ENCODE data around the gene HDAC5.

GRCh38 chr17:44109312-44109630, 14.2 kb downstream of the HDAC5 start:
- TF ChIP-seq, protein P1, sequence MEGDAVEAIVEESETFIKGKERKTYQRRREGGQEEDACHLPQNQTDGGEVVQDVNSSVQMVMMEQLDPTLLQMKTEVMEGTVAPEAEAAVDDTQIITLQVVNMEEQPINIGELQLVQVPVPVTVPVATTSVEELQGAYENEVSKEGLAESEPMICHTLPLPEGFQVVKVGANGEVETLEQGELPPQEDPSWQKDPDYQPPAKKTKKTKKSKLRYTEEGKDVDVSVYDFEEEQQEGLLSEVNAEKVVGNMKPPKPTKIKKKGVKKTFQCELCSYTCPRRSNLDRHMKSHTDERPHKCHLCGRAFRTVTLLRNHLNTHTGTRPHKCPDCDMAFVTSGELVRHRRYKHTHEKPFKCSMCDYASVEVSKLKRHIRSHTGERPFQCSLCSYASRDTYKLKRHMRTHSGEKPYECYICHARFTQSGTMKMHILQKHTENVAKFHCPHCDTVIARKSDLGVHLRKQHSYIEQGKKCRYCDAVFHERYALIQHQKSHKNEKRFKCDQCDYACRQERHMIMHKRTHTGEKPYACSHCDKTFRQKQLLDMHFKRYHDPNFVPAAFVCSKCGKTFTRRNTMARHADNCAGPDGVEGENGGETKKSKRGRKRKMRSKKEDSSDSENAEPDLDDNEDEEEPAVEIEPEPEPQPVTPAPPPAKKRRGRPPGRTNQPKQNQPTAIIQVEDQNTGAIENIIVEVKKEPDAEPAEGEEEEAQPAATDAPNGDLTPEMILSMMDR (IDR thresholded peaks at IDR 0.05; ENCODE audit: low read length): no peak
- no peak for TF ChIP-seq EZH2 (IDR thresholded peaks at IDR 0.05; ENCODE audit: borderline replicate concordance, low read length)

Measured in OCI-LY1 (cell line).